H1 (cell line): ENCODE results near the gene OMA1. TPM values are rescaled to one million over a fixed set of nuclear protein-coding genes. Genes with fewer than 3 reads are reported as not detected.

Experiments used
- CTCF ChIA-PET: fragments of 300-600 bp; sonication (Branson Sonifier 250); formaldehyde crosslinking; loops from one replicate; lab custom pipeline; 2021; ENCODE audit not compliant: partially characterized antibody; lab: Charles Lee
- POLR2A ChIA-PET: fragments of 300-600 bp; sonication (Branson Sonifier 250); formaldehyde crosslinking; loops from one replicate; lab custom pipeline; 2021; ENCODE audit warnings: inconsistent platforms; ENCODE audit not compliant: partially characterized antibody; lab: Charles Lee
- DNase-seq, 2 experiments: peaks; one replicate each; pipeline versions ENCODE4 v3.0.0 to v3.0.0-alpha.2; 2010 to 2022; ENCODE audit warnings: low spot score in 2 of 2, low read depth in 1 of 2, mixed read lengths in 1 of 2
- FAIRE-seq: peaks from 2 replicates; lab custom pipeline; 2011; peaks lifted over from hg19 to GRCh38; lab: Jason Lieb, UNC
- H2AFZ ChIP-seq: 2 replicates; pipeline ENCODE4 v1.8.1; 2012; ENCODE audit warnings: low read length, inconsistent platforms
- H2AK5ac ChIP-seq: 2 replicates; pipeline ENCODE4 v1.6.1; 2013; ENCODE audit warnings: low read depth, low read length
- H2BK120ac ChIP-seq: replicated peaks from 2 replicates; pipeline ENCODE3; 2013; ENCODE audit warnings: low read depth, low read length, inconsistent platforms
- H2BK12ac ChIP-seq: 2 replicates; pipeline ENCODE4 v1.6.1; 2013; ENCODE audit warnings: low read depth, low read length
- H2BK15ac ChIP-seq: 2 replicates; pipeline ENCODE4 v1.6.1; 2013; ENCODE audit warnings: low read length
- H2BK20ac ChIP-seq: 2 replicates; pipeline ENCODE4 v1.6.1; 2013; ENCODE audit warnings: low read length
- H2BK5ac ChIP-seq: 2 replicates; pipeline ENCODE4 v1.6.1; 2013; ENCODE audit warnings: low read depth, low read length
- H3K14ac ChIP-seq: 2 replicates; pipeline ENCODE4 v1.6.1; 2013; ENCODE audit warnings: inconsistent platforms; ENCODE audit not compliant: insufficient read length
- H3K18ac ChIP-seq: 2 replicates; pipeline ENCODE4 v1.6.1; 2013; ENCODE audit warnings: low read length; ENCODE audit errors: extremely low read depth
- H3K23ac ChIP-seq: 2 replicates; pipeline ENCODE4 v1.6.1; 2013; ENCODE audit warnings: inconsistent platforms; ENCODE audit not compliant: insufficient read length
- H3K23me2 ChIP-seq: 2 replicates; pipeline ENCODE4 v1.6.1; 2013; ENCODE audit warnings: low read depth, low read length
- H3K27ac ChIP-seq: 2 replicates; pipeline ENCODE4 v1.6.1; 2011; ENCODE audit warnings: low read depth, low read length, inconsistent platforms
- H3K27me3 ChIP-seq, 4 experiments: replicated peaks in 1 of 4; 1 replicate in 1 of 4; 2 replicates in 3 of 4; pipeline versions ENCODE4 v1.6.1 to v1.8.1; 2011 to 2013; ENCODE audit warnings: low read length in 3 of 4, mild to moderate bottlenecking in 3 of 4, inconsistent platforms in 2 of 4, mixed read lengths in 2 of 4, moderate library complexity in 1 of 4; ENCODE audit not compliant: control insufficient read depth in 3 of 4, insufficient read depth in 3 of 4; ENCODE audit errors: extremely low read depth in 1 of 4
- H3K36me3 ChIP-seq, 4 experiments: 2 replicates each; pipeline versions ENCODE4 v1.6.1 to v1.8.1; 2011 to 2013; ENCODE audit warnings: mild to moderate bottlenecking in 4 of 4, low read length in 3 of 4, moderate library complexity in 2 of 4, control low read depth in 1 of 4, inconsistent platforms in 1 of 4; ENCODE audit not compliant: insufficient read depth in 4 of 4, control insufficient read depth in 2 of 4
- H3K4ac ChIP-seq: replicated peaks from 2 replicates; pipeline ENCODE3; 2013; ENCODE audit warnings: low read length, low read depth, mixed read lengths, inconsistent platforms; ENCODE audit not compliant: insufficient read length
- H3K4me1 ChIP-seq, 4 experiments: replicated peaks in 1 of 4; 1 replicate in 1 of 4; 2 replicates in 3 of 4; pipeline versions ENCODE4 v1.6.1 to v1.8.1; 2011 to 2013; ENCODE audit warnings: low read length in 3 of 4, inconsistent platforms in 2 of 4, mixed read lengths in 1 of 4; ENCODE audit not compliant: insufficient read depth in 4 of 4, control insufficient read depth in 3 of 4
- H3K4me2 ChIP-seq, 2 experiments: 2 replicates each; pipeline versions ENCODE4 v1.6.1 to v1.8.1; 2011 to 2013; ENCODE audit warnings: low read depth in 2 of 2, low read length in 2 of 2, control low read depth in 1 of 2, inconsistent platforms in 1 of 2, mild to moderate bottlenecking in 1 of 2; ENCODE audit not compliant: insufficient read depth in 1 of 2
- H3K4me3 ChIP-seq, 4 experiments: fragments of 200-600, 300-600 bp in 1 of 4; sonication (generic), shearing (Covaris generic), sonication (Bioruptor Twin) in 1 of 4; 2 replicates each; pipeline versions ENCODE4 v1.5.1 to v1.8.1; 2011 to 2016; ENCODE audit warnings: low read length in 4 of 4, low read depth in 3 of 4, control low read depth in 2 of 4, inconsistent platforms in 2 of 4, mild to moderate bottlenecking in 2 of 4, mixed read lengths in 1 of 4, moderate library complexity in 1 of 4; ENCODE audit not compliant: insufficient read depth in 2 of 4; ENCODE audit errors: extremely low read depth in 1 of 4
- H3K56ac ChIP-seq: replicated peaks from 2 replicates; pipeline ENCODE3; 2013; ENCODE audit warnings: low read depth, mild to moderate bottlenecking, mixed read lengths, low read length, inconsistent platforms; ENCODE audit not compliant: insufficient read length
- H3K79me1 ChIP-seq: 2 replicates; pipeline ENCODE4 v1.6.1; 2013; ENCODE audit warnings: low read depth, low read length, control low read depth
- H3K79me2 ChIP-seq, 2 experiments: 2 replicates each; pipeline versions ENCODE4 v1.6.1 to v1.8.1; 2012 to 2013; ENCODE audit warnings: low read length in 2 of 2, mild to moderate bottlenecking in 2 of 2, inconsistent platforms in 1 of 2; ENCODE audit not compliant: insufficient read depth in 2 of 2, control insufficient read depth in 1 of 2
- H3K9ac ChIP-seq, 4 experiments: replicated peaks in 1 of 4; 1 replicate in 1 of 4; 2 replicates in 3 of 4; pipeline versions ENCODE4 v1.6.1 to v1.8.1; 2011 to 2013; ENCODE audit warnings: low read depth in 3 of 4, low read length in 3 of 4, control low read depth in 2 of 4, mild to moderate bottlenecking in 2 of 4, moderate library complexity in 2 of 4, inconsistent platforms in 1 of 4; ENCODE audit errors: extremely low read depth in 1 of 4
- H3K9me3 ChIP-seq, 2 experiments: 2 replicates each; pipeline versions ENCODE4 v1.6.1 to v1.8.1; 2012 to 2013; ENCODE audit warnings: mild to moderate bottlenecking in 2 of 2, moderate library complexity in 2 of 2, control low read depth in 1 of 2, inconsistent platforms in 1 of 2, low read depth in 1 of 2, low read length in 1 of 2, mixed read lengths in 1 of 2; ENCODE audit not compliant: insufficient read depth in 2 of 2
- H4K20me1 ChIP-seq, 2 experiments: replicated peaks in 1 of 2; 2 replicates each; pipeline versions ENCODE3 to v1.8.1; 2011 to 2013; ENCODE audit warnings: inconsistent platforms in 2 of 2, low read length in 2 of 2, mild to moderate bottlenecking in 1 of 2; ENCODE audit not compliant: insufficient read depth in 2 of 2, control insufficient read depth in 1 of 2
- H4K5ac ChIP-seq: 2 replicates; pipeline ENCODE4 v1.6.1; 2013; ENCODE audit warnings: low read length, low read depth, mixed read lengths, inconsistent platforms; ENCODE audit not compliant: insufficient read length
- H4K8ac ChIP-seq: 2 replicates; pipeline ENCODE4 v1.8.0; 2013; ENCODE audit warnings: mild to moderate bottlenecking, moderate library complexity, low read length, inconsistent platforms; ENCODE audit not compliant: insufficient read depth; ENCODE audit errors: extremely low read depth
- H4K91ac ChIP-seq: replicated peaks from 2 replicates; pipeline ENCODE3; 2013; ENCODE audit warnings: low read length, mixed read lengths, inconsistent platforms; ENCODE audit not compliant: insufficient read length
- GTF2F1 ChIP-seq: IDR thresholded peaks from 2 replicates; pipeline ENCODE4 v1.6.1; 2012; ENCODE audit warnings: low read depth, low read length, improper control_type of control experiment, borderline replicate concordance
- KDM5A ChIP-seq: fragments of 200-600 bp; IDR thresholded peaks from 2 replicates; pipeline ENCODE4 v1.7.1; 2012; ENCODE audit warnings: mild to moderate bottlenecking, low read length, inconsistent platforms, mixed read lengths
- RNF2 ChIP-seq: fragments of 200-900, 300-1000 bp; sonication (generic); IDR thresholded peaks from 2 replicates; pipeline ENCODE4 v1.7.1; 2016; ENCODE audit warnings: borderline replicate concordance, low read depth, mild to moderate bottlenecking, antibody characterized with exemption, low read length; ENCODE audit not compliant: poor library complexity, severe bottlenecking; ENCODE audit errors: missing control alignments
- SIX5 ChIP-seq: IDR thresholded peaks from 2 replicates; pipeline ENCODE4 v1.6.1; 2011; ENCODE audit warnings: mild to moderate bottlenecking, low read depth, low read length
- SP4 ChIP-seq: IDR thresholded peaks from 2 replicates; pipeline ENCODE4 v1.6.1; 2012; ENCODE audit warnings: low read length, inconsistent platforms
- WGBS, 2 experiments: shearing (Covaris generic) in 1 of 2; methylation state at CpG; one replicate each; pipeline versions ENCODE4 v1.1.6 to v1.1.7; 2013 to 2015; ENCODE audit warnings: low lambda C conversion rate in 2 of 2, mixed read lengths in 2 of 2, inconsistent platforms in 1 of 2, low coverage in 1 of 2, missing lambda C conversion rate in 1 of 2; ENCODE audit not compliant: insufficient replicate concordance in 2 of 2, insufficient coverage in 1 of 2, insufficient read length in 1 of 2; ENCODE audit errors: extremely low coverage in 1 of 2, missing lambda C conversion rate in 1 of 2; 5-methylcytosine and 5-hydroxymethylcytosine counted together
- polyA plus RNA-seq, 7 experiments: library from polyadenylated mRNA; depleted of rRNA in 3 of 7; stranded (reverse) in 5 of 7; unstranded in 2 of 7; fragments of >200 nt in 5 of 7; fragments of 200-250 nt in 2 of 7; gene quantifications; 1 replicate in 5 of 7; 2 replicates in 1 of 7; 4 replicates in 1 of 7; pipeline versions ENCODE4 v1.2.1 to v1.2.3, GENCODE V29; 2011 to 2013; ENCODE audit warnings: missing spikeins in 2 of 7, mixed read lengths in 2 of 7
- total RNA-seq: library from RNA; stranded (reverse); fragmentation: NEBNext Ultra II Directional; extraction: Animal tissue kit (Norgen Biotek cat#: 25700); gene quantifications from 2 replicates; pipeline ENCODE4 v1.2.1, GENCODE V29; 2021

OMA1 gene
- total and polyA plus RNA-seq, 2 of the 8 experiments (the other 6 are each of a cell fraction or from before 2014, with no cell fraction given) = 7.7 to 11.7 TPM

- Histone ChIP-seq H3K9ac (no peak overlapping the region), H4K5ac (no peak overlapping the region), H2BK12ac (no peak overlapping the region), H3K4me3 (no peak overlapping the region), H3K4me2 (no peak overlapping the region), H3K4ac (no peak overlapping the region), H2AK5ac (no peak overlapping the region), H4K8ac (no peak overlapping the region), H4K20me1 (no peaks in the 10 kb centered on the region), H3K56ac (no peak overlapping the region), H3K4me1 (peaks cover 2 to 4% (median 3%) of the 10 kb centered on the region in 4 experiments; a peak in 4 of 7 replicates), H3K14ac (no peak overlapping the region), H2BK120ac (no peak overlapping the region), H2BK15ac (no peak overlapping the region), H3K27ac (no peak overlapping the region), H3K23me2 (no peaks in the 10 kb centered on the region), H3K79me1 (no peaks in the 10 kb centered on the region), H2BK20ac (no peak overlapping the region), H3K27me3 (no peaks in the 10 kb centered on the region), H3K9me3 (no peaks in the 10 kb centered on the region), H2AFZ (no peak overlapping the region), H3K36me3 (no peaks in the 10 kb centered on the region), H3K23ac (no peak overlapping the region), H3K79me2 (no peaks in the 10 kb centered on the region), H4K91ac (no peak overlapping the region), H3K18ac (no peak overlapping the region), H2BK5ac (no peak overlapping the region)
- DNase-seq (no peak), FAIRE-seq (no peak)
- 90% methylated on average over 13 of the region's 14 CpGs; no CpG with 5 or more reads in 1 of the 2 experiments for WGBS, 2 experiments
- CTCF ChIA-PET = interaction anchor here (0.7 kb wide), 1 partner anchor 10 kb away, joined by 3 read pairs; no protein-coding TSS in a partner anchor
- POLR2A ChIA-PET = no interaction called here
- no peak for TF ChIP-seq SIX5
- TF ChIP-seq KDM5A = no peak
- TF ChIP-seq GTF2F1 = no peak
- no peak for TF ChIP-seq SP4
- no peak for TF ChIP-seq RNF2
Measured at GRCh38 chr1:58451560-58452191, 94.8 kb downstream of the OMA1 start.
